HepG2 (cell line): ENCODE measurements around the gene LPIN3. TPM values are rescaled to one million over a fixed set of nuclear protein-coding genes. Genes with fewer than 3 reads are reported as not detected.

ENCODE experiments used
- ASH2L ChIP-seq: fragments of 300-600, 200-600 bp; sonication (generic); IDR thresholded peaks from 2 replicates; pipeline ENCODE4 v1.7.0; 2017; ENCODE audit warnings: low read depth, mild to moderate bottlenecking, moderate library complexity, mixed read lengths, low read length; ENCODE audit not compliant: insufficient read length
- BHLHE40 ChIP-seq: IDR thresholded peaks from 2 replicates; pipeline ENCODE4 v1.6.1; 2011; ENCODE audit warnings: low read length, improper control_type of control experiment
- FOXK2 ChIP-seq: fragments of 450-650 bp; IDR thresholded peaks from 2 replicates; pipeline ENCODE4 v1.6.1; 2016
- KDM6A ChIP-seq: IDR thresholded peaks from 2 replicates; pipeline ENCODE4 v1.6.1; 2016; ENCODE audit warnings: low read depth
- MEIS2 ChIP-seq: sonication (generic); formaldehyde crosslinking; IDR thresholded peaks from 2 replicates; pipeline ENCODE4 v1.9.0; 2021; ENCODE audit warnings: mild to moderate bottlenecking, missing genetic modification reagents
- NCOR1 ChIP-seq: fragments of 200-600 bp; sonication (generic); IDR thresholded peaks from 2 replicates; pipeline ENCODE4 v1.7.0; 2017; ENCODE audit warnings: antibody characterized with exemption, low read length, borderline replicate concordance
- POLR2G ChIP-seq: fragments of 200-400 bp; formaldehyde crosslinking; IDR thresholded peaks from 2 replicates; pipeline ENCODE4 v1.6.1; 2018; ENCODE audit warnings: mild to moderate bottlenecking, low read depth, low read length, moderate library complexity
- SMAD9 ChIP-seq: sonication (generic); formaldehyde crosslinking; IDR thresholded peaks from 2 replicates; pipeline ENCODE4 v1.5.1; 2020; ENCODE audit warnings: mild to moderate bottlenecking, missing genetic modification reagents
- SP4 ChIP-seq: sonication (generic); formaldehyde crosslinking; IDR thresholded peaks from 2 replicates; pipeline ENCODE4 v1.8.1; 2023; ENCODE audit warnings: mild to moderate bottlenecking, missing genetic modification reagents
- YEATS2 ChIP-seq: sonication (generic); formaldehyde crosslinking; IDR thresholded peaks from 2 replicates; pipeline ENCODE4 v1.4.0; 2020; ENCODE audit warnings: missing genetic modification reagents, borderline replicate concordance
- ZBTB7B ChIP-seq: sonication (generic); formaldehyde crosslinking; IDR thresholded peaks from 2 replicates; pipeline ENCODE4 v1.4.0; 2020; ENCODE audit warnings: missing genetic modification reagents
- ZMYM4 ChIP-seq: sonication (generic); formaldehyde crosslinking; IDR thresholded peaks from 2 replicates; pipeline ENCODE4 v1.8.1; 2023; ENCODE audit warnings: mild to moderate bottlenecking, missing genetic modification reagents
- ZNF136 ChIP-seq: sonication (generic); formaldehyde crosslinking; IDR thresholded peaks from 2 replicates; pipeline ENCODE4 v1.8.1; 2022; ENCODE audit warnings: low read depth, mild to moderate bottlenecking, moderate library complexity, missing genetic modification reagents
- ZNF205 ChIP-seq: IDR thresholded peaks from 2 replicates; pipeline ENCODE4 v1.6.1; 2018; ENCODE audit warnings: missing biosample characterization, missing genetic modification reagents
- ZNF337 ChIP-seq: sonication (generic); formaldehyde crosslinking; IDR thresholded peaks from 2 replicates; pipeline ENCODE4 v1.5.1; 2020; ENCODE audit warnings: missing genetic modification reagents, low read depth, mild to moderate bottlenecking, borderline replicate concordance
- ZNF431 ChIP-seq: sonication (generic); formaldehyde crosslinking; IDR thresholded peaks from 2 replicates; pipeline ENCODE4 v1.9.0; 2022; ENCODE audit warnings: missing genetic modification reagents, low read depth, mild to moderate bottlenecking, borderline replicate concordance
- ZNF44 ChIP-seq: sonication (generic); formaldehyde crosslinking; IDR thresholded peaks from 2 replicates; pipeline ENCODE4 v1.5.1; 2020; ENCODE audit warnings: mild to moderate bottlenecking, missing genetic modification reagents
- ZNF572 ChIP-seq: sonication (generic); formaldehyde crosslinking; IDR thresholded peaks from 2 replicates; pipeline ENCODE4 v1.5.1; 2020; ENCODE audit warnings: mild to moderate bottlenecking, missing genetic modification reagents
- ZNF850 ChIP-seq: sonication (generic); formaldehyde crosslinking; conservative IDR thresholded peaks from 2 replicates; pipeline ENCODE4 v1.9.0; 2021; ENCODE audit warnings: mild to moderate bottlenecking, missing genetic modification reagents
- polyA plus RNA-seq, 8 experiments: library from polyadenylated mRNA; depleted of rRNA in 3 of 8; stranded (reverse) in 7 of 8; unstranded in 1 of 8; fragments of >200 nt; fragmentation: Illumina TruSeq in 4 of 8; extraction: Trizol in 4 of 8; gene quantifications; 2 replicates each; pipeline versions ENCODE4 v1.2.1 to v1.2.3, GENCODE V29; 2011 to 2016; ENCODE audit warnings: low read depth in 4 of 8, missing spikeins in 1 of 8, mixed read lengths in 1 of 8; ENCODE audit not compliant: insufficient read depth in 1 of 8
- total RNA-seq, 5 experiments: library from RNA; depleted of rRNA; stranded (reverse); fragments of >200 nt; fragmentation: Illumina TruSeq; extraction: Trizol; gene quantifications; 2 replicates each; pipeline ENCODE4 v1.2.3, GENCODE V29; 2016; ENCODE audit warnings: low read depth in 1 of 5
- TF ChIP-seq, protein P1 (sequence below): IDR thresholded peaks from 2 replicates; pipeline ENCODE4 v1.6.1; 2018; ENCODE audit warnings: missing genetic modification reagents
- TF ChIP-seq, protein P2 (sequence below): sonication (generic); formaldehyde crosslinking; IDR thresholded peaks from 2 replicates; pipeline ENCODE4 v1.4.0; 2020; ENCODE audit warnings: missing genetic modification reagents
- TF ChIP-seq, protein P3 (sequence below): IDR thresholded peaks from 2 replicates; pipeline ENCODE4 v1.6.1; 2018; ENCODE audit warnings: missing genetic modification reagents, mild to moderate bottlenecking, missing compliant biosample characterization
- TF ChIP-seq, protein P4 (sequence below): sonication (generic); formaldehyde crosslinking; IDR thresholded peaks from 2 replicates; pipeline ENCODE4 v1.5.0; 2020; ENCODE audit warnings: missing genetic modification reagents
- TF ChIP-seq, protein P5 (sequence below): sonication (generic); formaldehyde crosslinking; IDR thresholded peaks from 2 replicates; pipeline ENCODE4 v1.4.0; 2020; ENCODE audit warnings: missing genetic modification reagents

LPIN3 gene
- total and polyA plus RNA-seq, 2 of the 13 experiments (the other 11 are each of a cell fraction or from before 2014, with no cell fraction given), result 14.2 to 28.6 TPM

DNA sequence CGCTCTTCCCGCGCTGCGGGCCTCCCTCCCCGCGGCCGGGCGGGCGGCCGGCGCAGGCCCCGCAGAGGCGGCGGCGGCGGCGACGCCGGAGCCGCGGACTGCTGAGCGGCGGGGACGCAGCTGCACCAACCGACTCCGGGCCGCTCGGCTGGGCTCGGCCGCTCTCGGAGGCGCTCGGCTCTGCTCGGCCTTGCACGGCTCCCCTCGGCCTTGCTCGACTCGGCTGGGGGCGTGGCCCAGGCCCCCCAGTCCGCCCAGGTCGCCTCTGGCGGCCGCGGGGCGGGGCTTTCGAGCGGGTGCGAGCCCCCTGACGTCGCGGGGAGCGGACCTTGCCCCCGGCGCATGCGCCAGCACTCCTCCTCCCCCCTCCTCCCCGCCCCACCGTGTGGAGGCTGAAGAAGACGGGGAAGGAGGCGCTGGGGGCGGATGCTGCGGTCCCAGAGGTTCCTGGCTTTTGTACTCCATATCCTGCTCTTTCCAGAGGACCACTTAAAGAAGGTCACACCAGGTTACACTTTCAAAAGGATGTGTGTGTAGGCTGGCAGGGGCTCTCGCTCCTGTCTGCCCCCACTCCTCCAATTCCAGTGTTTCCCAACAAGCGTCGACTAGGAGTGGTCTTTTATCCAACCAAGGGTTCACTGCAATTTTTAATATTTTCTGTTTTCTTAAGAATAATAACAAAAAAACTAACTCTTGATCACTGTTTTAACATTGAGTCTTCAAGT lies 22.9 kb upstream of the LPIN3 start, which contains the start of gene ZHX3 (continued):
- peak; percentile 12 for TF ChIP-seq ASH2L
- TF ChIP-seq FOXK2, result no peak
- TF ChIP-seq, protein P1, sequence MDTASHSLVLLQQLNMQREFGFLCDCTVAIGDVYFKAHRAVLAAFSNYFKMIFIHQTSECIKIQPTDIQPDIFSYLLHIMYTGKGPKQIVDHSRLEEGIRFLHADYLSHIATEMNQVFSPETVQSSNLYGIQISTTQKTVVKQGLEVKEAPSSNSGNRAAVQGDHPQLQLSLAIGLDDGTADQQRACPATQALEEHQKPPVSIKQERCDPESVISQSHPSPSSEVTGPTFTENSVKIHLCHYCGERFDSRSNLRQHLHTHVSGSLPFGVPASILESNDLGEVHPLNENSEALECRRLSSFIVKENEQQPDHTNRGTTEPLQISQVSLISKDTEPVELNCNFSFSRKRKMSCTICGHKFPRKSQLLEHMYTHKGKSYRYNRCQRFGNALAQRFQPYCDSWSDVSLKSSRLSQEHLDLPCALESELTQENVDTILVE (CRISPR knock-in tag), result no peak
- TF ChIP-seq ZNF136 (CRISPR knock-in tag), result 0 out of 2 replicates have a peak, but pooled peaks have one; percentile 19
- no peak for TF ChIP-seq ZNF337 (CRISPR knock-in tag)
- TF ChIP-seq POLR2G, result peak; percentile 88
- 0 out of 2 replicates have a peak, but pooled peaks have one; percentile 26 for TF ChIP-seq SMAD9 (CRISPR knock-in tag)
- TF ChIP-seq BHLHE40, result peak; percentile 57; the same call in 1 of the 2 replicates
- TF ChIP-seq ZBTB7B, result peak; percentile 72; the same call in 1 of the 2 replicates
- TF ChIP-seq, protein P2, sequence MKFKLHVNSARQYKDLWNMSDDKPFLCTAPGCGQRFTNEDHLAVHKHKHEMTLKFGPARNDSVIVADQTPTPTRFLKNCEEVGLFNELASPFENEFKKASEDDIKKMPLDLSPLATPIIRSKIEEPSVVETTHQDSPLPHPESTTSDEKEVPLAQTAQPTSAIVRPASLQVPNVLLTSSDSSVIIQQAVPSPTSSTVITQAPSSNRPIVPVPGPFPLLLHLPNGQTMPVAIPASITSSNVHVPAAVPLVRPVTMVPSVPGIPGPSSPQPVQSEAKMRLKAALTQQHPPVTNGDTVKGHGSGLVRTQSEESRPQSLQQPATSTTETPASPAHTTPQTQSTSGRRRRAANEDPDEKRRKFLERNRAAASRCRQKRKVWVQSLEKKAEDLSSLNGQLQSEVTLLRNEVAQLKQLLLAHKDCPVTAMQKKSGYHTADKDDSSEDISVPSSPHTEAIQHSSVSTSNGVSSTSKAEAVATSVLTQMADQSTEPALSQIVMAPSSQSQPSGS (CRISPR knock-in tag), result no peak
- TF ChIP-seq ZNF850 (CRISPR knock-in tag), result peak; percentile 67; the same call in 1 of the 2 replicates
- TF ChIP-seq, protein P3, sequence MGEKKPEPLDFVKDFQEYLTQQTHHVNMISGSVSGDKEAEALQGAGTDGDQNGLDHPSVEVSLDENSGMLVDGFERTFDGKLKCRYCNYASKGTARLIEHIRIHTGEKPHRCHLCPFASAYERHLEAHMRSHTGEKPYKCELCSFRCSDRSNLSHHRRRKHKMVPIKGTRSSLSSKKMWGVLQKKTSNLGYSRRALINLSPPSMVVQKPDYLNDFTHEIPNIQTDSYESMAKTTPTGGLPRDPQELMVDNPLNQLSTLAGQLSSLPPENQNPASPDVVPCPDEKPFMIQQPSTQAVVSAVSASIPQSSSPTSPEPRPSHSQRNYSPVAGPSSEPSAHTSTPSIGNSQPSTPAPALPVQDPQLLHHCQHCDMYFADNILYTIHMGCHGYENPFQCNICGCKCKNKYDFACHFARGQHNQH, result peak; percentile 66; the same call in 1 of the 2 replicates
- TF ChIP-seq ZNF572 (CRISPR knock-in tag), result no peak
- TF ChIP-seq ZNF431 (CRISPR knock-in tag), result no peak
- peak; percentile 49; the same call in 1 of the 2 replicates for TF ChIP-seq ZNF205 (CRISPR knock-in tag)
- TF ChIP-seq KDM6A (CRISPR knock-in tag), result no peak
- TF ChIP-seq ZMYM4, result peak; percentile 52; the same call in 1 of the 2 replicates
- peak; percentile 68; the same call in 1 of the 2 replicates for TF ChIP-seq YEATS2 (CRISPR knock-in tag)
- peak; percentile 94 for TF ChIP-seq SP4
- TF ChIP-seq, protein P4, sequence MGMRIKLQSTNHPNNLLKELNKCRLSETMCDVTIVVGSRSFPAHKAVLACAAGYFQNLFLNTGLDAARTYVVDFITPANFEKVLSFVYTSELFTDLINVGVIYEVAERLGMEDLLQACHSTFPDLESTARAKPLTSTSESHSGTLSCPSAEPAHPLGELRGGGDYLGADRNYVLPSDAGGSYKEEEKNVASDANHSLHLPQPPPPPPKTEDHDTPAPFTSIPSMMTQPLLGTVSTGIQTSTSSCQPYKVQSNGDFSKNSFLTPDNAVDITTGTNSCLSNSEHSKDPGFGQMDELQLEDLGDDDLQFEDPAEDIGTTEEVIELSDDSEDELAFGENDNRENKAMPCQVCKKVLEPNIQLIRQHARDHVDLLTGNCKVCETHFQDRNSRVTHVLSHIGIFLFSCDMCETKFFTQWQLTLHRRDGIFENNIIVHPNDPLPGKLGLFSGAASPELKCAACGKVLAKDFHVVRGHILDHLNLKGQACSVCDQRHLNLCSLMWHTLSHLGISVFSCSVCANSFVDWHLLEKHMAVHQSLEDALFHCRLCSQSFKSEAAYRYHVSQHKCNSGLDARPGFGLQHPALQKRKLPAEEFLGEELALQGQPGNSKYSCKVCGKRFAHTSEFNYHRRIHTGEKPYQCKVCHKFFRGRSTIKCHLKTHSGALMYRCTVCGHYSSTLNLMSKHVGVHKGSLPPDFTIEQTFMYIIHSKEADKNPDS (CRISPR knock-in tag), result no peak
- TF ChIP-seq NCOR1, result peak; percentile 69; the same call in 1 of the 2 replicates
- peak; percentile 48; the same call in 1 of the 2 replicates for TF ChIP-seq MEIS2 (CRISPR knock-in tag)
- TF ChIP-seq ZNF44 (CRISPR knock-in tag), result peak; percentile 15; the same call in 1 of the 2 replicates
- TF ChIP-seq, protein P5, sequence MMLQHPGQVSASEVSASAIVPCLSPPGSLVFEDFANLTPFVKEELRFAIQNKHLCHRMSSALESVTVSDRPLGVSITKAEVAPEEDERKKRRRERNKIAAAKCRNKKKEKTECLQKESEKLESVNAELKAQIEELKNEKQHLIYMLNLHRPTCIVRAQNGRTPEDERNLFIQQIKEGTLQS, result 0 out of 2 replicates have a peak, but pooled peaks have one; percentile 45
